Measurements from ENCODE around the gene PSMD1. TPM values are rescaled to one million over a fixed set of nuclear protein-coding genes. Genes with fewer than 3 reads are reported as not detected.

Gene PSMD1
- total and polyA plus RNA-seq, 2 of the 8 experiments (the other 6 are each of a cell fraction or from before 2014, with no cell fraction given): 179 to 272 TPM

GRCh38 chr2:231113489-231113888 lies 56.8 kb downstream of the PSMD1 start (continued):
- TF ChIP-seq CHD7 (IDR thresholded peaks at IDR 0.05; ENCODE audit: insufficient replicate concordance, low read length): peak; percentile 13
